Measurements from ENCODE around the gene FCER1G.

Gene FCER1G

DNA sequence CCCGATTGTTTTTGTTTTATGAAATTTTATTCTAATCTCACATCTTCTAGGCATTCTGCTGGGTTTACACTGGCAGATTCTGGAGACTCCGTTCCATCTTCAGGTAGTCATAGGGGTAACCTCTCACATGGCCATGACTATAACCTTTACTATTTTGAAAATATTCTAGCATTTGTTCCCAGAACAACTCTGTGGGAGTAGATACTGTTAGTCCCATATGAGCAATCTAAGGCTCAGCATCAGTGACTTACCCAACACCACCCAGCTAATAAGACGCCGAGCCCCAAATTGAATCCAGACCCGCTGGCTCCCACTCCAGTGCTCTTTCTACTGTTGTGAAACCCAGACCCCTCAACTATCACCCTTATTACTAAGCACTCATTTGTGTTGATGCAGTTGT lies 26.1 kb upstream of the FCER1G start:
- no peak for DNase-seq

- DNase-seq = no peak
Observed at GRCh38 chr1:161190962-161191521, 24.1 kb upstream of the FCER1G start.

DNA sequence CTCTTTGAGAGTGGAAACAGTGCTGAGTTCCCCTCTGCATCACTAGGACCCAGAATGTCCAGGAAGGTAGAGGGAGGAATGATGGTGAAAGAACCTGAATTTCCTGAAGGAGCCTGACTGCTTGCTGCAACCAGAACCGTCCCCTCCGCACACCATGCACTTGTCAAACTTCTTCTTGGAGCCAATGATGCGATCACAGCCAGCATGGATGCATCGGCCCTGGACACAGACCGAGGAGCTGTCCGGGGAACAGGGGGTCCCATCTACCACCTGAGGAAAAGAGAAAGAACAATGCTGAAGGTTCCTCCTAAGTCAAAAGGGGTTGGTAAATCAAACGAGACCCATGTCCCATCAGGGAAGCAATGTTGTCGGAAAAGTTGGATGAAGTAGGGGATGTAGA lies 23.1 kb upstream of the FCER1G start:
- no peak for DNase-seq

GRCh38 chr1:161192476-161193465 lies 22.3 kb upstream of the FCER1G start:
- peak; percentile 74 for DNase-seq

DNA sequence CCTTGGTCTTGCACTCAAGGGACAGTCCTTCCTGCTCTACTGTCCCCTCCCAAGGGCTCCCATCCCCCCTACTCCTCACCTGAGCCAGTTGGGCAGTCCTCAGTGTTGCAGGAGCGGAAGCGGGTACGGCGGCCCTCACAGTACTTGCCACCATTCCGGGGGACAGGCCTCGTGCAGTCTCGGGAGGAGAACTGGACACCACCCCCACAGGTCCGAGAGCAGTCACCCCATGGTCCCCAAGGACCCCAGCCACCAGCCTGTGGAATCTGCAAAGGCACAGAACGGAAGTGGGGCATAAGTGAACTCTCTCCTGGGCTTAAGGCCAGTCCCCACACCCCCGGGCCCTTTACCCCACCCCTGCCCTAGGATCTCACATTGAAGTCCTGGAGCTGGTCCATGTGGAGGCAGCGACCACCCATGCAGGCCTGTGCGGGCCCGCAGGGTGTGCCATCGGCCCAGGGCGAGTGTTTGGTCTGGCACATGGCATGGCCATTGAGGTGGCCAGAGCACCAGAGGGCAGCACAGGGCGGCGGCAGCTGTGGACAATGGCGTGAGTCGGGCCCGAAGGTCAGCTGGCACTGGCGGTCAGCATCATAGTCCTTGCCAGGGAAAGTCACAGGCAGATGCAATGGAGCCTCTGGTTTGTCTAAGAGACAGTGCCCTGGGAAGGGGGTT lies 21.4 kb upstream of the FCER1G start:
- DNase-seq = peak; percentile 41

DNA sequence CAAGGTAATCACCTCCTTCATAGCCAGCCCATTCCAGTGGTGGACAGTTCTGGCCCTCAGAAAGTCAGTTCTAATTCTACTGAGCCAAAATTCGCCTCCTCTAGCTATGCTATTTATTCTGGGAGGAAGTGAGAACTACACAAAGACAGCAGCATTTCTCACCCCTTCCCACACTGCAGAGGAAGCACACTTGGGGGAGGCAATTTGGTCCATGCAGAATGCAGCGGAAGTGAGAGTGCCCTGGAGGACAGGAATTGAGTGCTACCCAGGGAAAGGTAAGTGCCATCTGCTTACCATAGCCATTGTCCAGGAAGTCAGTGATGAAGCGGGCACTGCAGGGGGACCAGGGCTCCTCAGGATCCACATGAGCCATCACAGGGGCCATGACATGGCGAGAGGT lies 19.9 kb upstream of the FCER1G start:
- DNase-seq = no peak

DNA sequence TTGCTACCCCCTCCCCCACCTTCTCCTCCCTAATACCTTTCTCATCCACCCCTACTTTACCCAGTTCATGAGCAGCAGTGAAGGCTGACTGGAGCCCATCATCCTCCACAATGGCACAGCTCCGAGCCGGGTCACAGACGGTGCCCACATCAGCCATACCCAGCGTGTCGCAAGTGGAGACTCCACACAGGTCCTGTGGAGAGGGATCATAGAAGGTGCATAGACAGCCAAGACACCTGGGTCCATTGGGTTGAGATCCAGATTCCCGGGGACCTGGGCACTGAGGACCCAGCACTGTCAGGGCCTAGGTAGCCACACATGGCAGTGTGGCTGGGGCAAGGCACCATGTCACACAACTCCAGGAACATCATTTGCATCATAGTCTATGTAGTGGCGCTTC lies 19.0 kb upstream of the FCER1G start:
- DNase-seq = no peak

GRCh38 chr1:161196521-161197451 lies 18.3 kb upstream of the FCER1G start:
- no peak for DNase-seq

- DNase-seq = no peak
Observed at GRCh38 chr1:161197560-161198193, 17.4 kb upstream of the FCER1G start.

DNA sequence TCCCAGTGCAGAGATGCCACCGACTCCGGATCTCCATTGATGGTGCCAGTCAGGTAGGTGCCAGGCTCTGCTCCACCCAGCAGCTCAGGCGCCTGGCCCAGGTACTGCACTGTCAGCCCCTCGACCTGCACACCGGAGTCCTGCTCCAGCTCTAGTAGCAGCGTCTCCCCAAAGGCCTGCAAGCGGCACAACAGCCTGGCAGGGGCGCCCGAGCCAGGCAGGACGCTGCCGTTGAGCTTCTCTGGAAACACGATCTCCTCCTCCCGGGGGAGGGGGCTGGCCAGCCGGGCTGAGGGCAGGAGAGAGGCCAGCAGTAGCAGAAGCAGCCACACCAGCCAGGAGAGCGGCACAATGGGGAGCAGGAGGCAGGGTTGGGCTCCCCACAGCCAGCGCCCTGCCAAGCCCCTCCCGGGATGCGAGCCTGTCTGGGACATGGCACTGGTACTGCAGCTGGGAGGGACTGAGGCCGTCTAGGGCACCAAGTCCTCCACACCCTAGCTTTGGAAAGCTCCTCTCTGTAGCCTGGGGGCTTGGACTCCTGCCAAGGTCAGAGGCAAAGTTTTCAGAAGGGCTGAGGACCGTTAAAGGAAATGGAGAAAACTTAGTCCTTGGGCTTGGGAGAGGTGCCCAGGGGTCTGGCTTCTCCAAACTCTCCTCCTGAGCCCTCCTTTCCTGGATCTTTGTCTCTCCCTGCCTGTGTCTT lies 16.8 kb upstream of the FCER1G start:
- DNase-seq = no peak

GRCh38 chr1:161198897-161199431 lies 16.1 kb upstream of the FCER1G start, which contains the start of gene ADAMTS4:
Gene ADAMTS4, minus strand, starts transcription at chr1:161199054. Its CDS starts 427 bp downstream, at chr1:161198627.
- no peak for DNase-seq

- no peak for DNase-seq
Observed at GRCh38 chr1:161199506-161200139, 15.5 kb upstream of the FCER1G start.

DNA sequence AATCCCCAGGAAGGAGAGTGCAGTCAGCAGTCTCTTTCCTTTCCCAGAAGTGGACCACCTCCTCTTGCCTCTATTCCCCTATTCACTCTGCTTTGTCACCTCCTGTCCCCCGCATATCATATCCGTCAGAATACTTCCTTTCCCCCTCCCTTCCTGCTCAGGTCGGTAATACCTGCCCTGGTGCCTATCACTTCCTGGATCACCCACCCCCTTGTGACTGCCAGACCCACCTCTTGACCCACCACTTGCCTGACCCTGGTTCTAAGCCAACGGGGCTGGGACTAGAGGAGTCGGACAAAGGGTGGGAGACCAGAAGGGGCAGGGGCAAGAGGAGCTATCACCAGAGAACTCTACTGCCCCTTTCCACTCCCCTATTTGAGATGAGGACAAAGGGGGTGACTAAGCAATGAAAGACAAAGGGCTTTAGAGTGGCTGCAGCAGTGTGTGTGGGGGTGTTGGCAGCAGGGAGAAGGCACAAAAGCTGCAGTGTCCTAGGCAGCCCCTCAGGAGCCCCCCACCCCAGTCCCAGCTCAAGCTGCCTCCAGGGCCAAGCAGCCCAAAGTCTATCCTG lies 14.6 kb upstream of the FCER1G start:
- DNase-seq = no peak

GRCh38 chr1:161200992-161201835 lies 13.9 kb upstream of the FCER1G start:
- no peak for DNase-seq

GRCh38 chr1:161201836-161202712 lies 13.0 kb upstream of the FCER1G start, which contains the start of gene NDUFS2:
Gene NDUFS2, plus strand, starts transcription at chr1:161202367. Its CDS starts 19 bp downstream, at chr1:161202386.
- DNase-seq = peak; percentile 99

- DNase-seq = no peak
Observed at GRCh38 chr1:161206411-161207140, 8.5 kb upstream of the FCER1G start.

DNA sequence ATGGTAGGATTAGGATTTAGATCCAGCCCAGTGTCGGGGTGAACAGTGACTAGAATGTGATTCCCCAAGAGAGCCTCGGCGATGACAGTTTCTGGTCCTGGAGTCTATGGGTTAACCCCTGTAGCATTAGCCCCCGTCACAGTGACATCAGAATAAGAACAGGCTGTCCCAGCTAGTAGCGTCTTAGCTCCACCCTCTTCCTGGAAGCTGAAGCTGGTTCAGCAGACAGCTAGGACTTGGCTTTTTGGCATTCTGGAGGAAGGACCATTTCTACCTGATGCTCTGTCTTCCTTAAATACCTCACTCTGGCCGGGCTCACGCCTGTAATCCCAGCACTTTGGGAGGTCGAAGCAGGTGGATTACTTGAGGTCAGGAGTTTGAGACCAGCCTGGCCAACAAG lies 7.9 kb upstream of the FCER1G start:
- no peak for DNase-seq
